Hepatic stellate cell (primary cell): ENCODE measurements around the gene SCRT2.

ENCODE experiments used
- DNase-seq: peaks from one replicate; pipeline ENCODE4 v3.0.0; 2011; ENCODE audit warnings: low spot score

The SCRT2 gene

DNA sequence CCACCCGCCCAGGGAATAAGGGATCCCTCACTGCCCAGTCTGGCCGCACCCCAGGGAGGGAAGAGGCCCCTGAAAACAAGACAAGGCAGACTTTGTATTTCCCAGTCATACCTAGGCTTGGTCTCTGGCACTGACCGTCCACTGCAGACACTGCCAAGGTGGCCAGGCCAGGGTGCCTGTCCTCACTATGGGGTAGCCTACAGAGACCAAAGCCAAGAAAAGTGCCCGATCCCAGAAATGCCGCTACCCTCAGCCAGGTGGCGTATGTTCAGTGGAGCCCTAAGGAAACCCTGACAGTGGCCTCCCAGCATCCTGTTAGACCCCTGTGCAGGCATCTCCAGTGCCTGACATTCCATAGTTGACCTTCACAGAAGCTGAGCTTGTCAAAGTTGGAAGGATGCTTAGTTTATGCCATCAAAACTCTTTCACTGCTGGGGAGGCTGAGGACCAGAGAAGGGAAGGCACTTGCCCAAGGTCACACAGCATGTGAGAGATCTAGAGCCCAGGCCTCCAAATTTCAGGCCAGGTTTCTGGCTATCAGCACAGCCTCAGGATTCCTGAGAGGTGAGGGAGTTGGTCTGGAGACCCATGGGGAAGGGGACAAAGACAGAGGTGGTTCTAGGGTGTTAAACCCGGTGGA lies 2.5 kb downstream of the SCRT2 start:
- DNase-seq: no peak

DNA sequence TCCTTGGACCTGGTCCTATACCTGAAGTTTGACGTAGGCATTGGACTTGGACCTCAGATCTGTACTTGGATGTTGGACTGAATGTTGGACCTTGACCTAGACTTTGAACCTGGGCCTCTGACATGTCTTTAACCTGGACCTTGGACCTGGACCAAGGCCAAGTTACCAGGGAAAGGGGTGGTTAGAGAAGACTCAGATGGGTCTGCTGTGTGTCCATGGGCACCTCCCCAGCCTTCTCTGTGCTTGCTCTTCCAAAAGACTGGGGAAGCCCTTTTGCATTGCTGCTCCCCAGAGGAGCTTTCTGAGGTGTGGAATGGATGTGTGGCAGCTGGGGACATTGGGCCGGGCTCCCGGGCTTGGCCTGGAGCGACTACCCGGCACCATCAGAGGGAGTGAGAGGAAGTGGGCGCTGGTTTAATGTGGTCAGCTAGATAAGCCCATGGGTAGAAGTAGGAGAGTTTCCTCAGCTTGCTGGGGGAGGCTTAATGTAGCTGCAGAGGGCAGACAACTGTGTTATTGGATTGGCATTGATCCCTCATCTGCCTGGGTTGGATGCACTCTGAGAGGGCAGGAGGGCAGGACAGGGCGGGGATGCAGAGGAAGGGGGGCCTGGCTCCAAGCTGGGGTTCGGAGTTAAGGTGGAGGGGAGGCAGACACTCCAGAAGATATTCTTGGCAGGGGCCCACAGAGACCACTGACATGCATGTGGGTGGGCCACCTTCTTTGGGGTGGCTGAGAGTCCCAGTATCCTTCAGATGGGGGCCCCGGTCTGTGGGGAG lies 4.2 kb downstream of the SCRT2 start:
- no peak for DNase-seq

DNA sequence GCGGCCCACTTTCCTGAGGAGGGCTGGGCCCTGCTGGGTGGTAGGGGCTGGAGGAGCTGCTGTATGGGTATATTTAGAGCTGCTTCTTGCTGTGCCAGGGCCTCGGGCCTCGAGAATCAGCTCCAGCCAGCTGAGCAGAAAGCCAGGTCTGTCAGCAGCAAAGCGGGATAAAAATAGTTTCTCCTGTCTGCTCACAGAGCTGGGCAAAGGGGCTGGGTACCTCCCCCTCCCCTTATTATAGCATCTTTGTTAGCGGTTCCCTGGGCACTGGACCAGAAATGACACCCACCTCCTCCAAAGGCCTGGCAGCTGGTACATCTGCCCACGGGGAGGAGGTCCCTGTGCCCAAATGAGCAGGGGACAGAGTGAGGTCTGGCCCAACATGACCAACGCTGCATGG lies 6.0 kb downstream of the SCRT2 start:
- DNase-seq: no peak

DNA sequence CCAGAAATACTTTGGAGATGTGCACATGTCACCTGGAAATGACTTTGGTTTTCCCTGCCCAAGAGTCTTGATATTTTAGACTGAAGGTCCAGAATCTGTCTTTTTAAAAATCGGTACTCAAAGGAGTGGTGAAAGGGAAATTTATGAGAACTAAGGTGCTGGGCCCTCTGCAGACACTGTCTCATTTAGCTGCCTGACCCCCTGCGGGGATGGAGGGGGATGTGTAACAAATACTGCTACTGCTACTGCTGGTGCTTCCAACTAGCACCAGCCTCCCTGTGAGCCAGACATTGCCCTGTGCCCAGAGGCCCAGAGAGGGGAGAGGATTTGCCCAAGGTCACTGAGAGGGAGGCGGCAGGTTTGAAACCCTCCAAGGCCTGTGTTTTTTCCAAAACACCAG lies 7.0 kb downstream of the SCRT2 start:
- DNase-seq: no peak

DNA sequence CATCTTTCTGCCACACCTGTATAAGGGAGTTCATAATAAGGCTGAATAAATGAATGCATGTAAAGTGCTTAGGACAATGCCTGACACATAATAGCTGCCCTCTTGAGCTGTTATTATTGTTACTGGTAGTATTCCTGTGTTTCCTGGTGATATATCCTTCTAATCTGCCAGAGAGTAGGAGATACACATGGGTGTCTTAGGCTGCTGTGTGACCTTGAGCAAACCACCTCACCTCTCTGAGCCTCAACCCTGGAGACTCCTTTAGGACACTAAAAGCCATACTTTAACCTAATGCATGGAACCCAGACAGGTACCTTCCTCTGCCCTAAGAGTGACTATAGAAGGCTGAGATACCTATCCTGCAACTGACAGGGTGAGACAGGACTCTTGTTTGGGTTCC lies 7.6 kb downstream of the SCRT2 start:
- no peak for DNase-seq

DNA sequence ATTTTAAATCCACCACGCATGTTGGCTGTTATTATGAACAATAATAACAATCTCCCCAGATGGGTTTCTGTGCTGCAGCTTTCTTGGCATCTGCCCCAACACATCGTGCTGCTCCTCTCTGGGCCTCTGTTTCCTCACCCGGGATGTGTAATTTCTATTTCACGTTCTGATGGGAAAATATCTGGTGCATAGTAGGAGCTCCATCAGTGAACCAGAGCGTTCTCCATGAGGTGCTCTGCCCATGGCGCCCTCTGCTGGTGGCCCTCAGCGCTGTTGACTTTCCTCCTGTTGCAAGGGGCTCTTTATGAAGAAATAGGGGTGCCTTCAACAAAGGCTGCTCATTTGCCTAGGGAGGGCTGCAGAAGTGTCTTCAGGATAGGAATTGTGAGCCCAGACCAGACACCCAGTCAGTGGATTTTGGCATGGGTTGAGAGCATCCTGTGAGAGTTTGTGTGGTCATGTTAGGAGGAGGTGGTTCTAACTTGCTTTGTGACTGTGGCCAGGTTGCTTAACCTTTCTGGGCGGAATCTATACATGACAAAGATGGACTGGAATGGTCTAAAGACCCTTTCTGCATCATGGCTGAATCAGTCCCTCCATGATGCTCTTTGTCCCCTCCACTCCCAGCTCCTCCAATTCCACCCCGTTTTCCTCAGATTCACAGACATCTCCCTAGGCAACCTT lies 8.1 kb downstream of the SCRT2 start:
- peak; percentile 58 for DNase-seq

DNA sequence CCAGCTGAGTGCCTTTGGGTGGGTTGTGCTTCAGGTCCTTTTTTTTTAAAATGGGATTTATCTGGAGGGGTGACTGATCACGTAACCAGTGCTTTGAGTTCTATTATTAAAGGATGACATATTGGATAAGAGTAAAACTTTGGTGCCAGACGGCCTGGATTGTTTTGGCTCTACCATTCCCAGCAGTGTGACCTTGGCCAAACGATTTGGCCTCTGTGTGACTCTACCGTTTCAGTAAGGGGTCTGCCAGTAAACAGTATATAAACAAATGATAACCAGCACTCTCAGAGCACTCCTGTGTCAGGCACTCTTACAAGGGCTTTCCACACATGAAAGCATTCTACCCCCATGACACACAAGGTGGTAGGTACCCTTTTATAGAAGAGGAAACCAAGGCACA lies 8.7 kb downstream of the SCRT2 start:
- DNase-seq: no peak

DNA sequence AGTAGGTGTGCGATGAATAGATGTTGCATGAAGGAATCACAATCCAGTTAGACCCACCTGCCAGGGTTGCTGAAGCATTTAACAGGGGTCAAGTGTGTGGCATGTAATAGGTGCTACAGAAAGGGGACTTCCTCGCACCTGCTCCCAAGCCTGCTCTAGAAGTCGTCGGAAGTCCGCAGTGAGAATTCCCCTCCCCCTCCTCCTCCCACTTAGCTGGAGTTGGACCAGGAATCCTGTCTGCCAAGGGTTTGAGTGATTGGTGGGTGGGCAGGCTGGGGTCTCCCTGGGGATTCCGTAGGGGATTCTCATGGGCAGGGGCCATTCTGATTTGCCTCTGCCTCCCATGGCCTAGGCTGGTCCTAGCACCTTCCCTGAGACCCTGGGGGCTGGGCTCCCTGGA lies 10.3 kb downstream of the SCRT2 start:
- no peak for DNase-seq

DNA sequence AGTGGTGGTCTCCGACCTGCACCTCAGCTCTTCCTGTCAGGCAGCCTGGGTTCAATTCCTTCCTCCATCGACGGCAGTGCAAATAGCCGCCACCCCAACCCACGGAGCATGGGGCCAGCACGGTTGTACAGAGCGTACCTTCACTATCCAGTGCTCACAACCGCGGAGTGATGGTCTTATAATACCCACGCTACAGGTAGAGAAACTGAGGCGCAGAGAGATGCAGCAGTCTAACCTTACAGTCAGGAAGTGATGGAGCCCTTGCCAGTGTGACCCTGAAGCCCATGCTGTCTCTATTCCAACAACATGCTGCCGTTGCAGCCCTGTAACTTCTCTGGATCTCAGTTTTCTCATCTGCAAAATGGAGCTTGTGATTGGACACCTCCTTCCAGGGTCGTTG lies 11.0 kb downstream of the SCRT2 start:
- no peak for DNase-seq

DNA sequence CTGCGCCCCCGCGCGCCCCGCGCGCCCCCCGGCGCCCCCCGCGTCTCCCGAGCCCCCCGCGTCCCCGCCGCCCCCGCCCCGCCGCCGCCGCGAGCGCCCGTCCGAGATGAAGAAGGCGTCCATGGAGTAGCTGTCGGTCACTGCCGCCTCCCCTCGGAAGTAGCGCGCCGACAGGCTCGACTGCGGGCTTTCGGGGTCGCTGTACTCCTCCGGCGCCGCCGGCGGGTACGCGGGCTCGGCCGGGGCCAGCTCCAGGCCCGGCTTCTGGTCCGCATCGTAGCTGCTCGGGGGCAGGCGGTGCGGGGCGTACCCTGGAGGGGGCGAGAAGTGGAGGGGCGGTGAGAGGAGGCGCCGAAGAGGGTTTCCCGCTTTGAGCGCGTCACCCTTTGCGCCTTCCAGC lies 11.5 kb downstream of the SCRT2 start:
- DNase-seq: no peak

DNA sequence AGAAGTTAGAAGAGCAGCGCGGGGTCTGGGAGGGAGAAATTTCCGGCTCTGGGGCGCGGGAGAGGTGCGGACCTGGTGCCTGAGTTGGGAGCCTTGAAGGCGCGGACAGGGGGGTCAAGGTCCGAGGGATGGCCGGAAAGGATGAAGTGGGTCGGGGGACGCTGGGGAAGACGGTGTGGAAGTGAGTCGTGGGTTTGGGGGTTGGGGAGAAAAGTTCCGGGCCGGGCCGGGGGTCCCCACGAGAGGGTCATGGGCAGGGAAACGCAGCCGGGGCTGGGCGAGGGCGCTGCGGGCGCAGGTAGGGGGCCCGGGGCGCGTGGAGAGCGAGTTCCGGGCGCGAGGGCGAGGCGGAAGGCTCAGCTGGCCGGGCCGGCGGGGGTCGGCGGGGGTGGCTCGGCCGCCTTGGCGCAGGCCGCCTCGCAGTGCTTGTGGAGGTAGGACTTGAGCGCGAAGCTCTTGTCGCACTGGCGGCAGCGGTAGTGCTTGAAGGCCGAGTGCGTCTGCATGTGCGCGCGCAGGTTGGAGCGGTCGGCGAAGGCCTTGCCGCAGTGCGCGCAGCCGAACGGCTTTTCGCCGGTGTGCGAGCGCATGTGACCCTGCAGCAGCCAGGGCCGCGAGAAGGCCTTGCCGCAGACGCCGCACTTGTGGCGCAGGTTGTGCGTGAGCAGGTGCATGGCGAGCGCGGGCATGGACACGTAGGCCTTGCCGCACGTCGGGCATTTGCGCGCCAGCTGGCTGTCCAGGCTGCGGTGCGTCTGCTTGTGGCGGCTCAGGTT lies 12.1 kb downstream of the SCRT2 start:
- DNase-seq: no peak

DNA sequence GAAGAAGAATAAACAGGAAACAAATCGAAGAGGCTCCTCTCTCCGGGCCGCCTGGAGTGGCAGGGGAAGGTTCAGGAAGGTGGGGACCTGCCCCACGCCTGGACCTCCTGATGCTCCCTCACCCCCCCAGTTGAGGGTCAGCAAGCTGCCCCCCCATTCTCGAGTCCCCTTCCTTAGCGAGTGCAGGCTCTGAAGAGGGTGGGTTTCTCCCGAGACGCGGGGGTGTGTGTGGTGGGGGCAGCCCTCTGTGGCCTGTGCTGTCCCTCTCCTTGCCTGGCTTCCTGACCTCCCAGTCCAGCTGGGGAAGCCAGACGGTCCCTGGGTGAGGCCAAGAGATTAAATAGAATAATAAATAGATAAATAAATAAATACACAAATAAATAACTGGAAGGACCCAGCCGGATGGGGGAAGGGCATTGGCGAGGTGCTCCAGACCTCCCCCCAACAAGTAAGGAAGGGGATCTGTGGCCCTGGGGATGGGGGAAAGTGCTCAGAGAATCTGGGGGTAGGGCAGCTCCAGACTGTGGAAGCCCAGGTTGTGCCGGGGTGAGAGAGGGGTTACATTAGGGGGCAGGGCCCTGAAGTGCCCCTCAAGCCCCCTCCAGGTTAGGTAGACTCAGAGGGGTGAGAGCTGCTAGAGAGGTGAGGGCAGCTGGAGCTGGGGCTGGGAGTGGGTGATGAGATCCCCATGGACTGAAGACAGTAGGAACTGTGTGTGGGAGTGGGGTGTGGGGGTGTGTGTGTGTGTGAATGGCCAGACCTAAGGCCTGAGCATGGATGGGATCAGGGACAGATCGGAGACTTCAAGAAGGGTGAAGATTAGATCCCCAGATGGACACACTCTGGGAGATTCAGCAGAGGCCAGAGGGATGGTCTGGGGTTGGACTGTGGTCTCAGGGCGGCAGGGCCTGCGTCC lies 13.1 kb downstream of the SCRT2 start:
- no peak for DNase-seq

DNA sequence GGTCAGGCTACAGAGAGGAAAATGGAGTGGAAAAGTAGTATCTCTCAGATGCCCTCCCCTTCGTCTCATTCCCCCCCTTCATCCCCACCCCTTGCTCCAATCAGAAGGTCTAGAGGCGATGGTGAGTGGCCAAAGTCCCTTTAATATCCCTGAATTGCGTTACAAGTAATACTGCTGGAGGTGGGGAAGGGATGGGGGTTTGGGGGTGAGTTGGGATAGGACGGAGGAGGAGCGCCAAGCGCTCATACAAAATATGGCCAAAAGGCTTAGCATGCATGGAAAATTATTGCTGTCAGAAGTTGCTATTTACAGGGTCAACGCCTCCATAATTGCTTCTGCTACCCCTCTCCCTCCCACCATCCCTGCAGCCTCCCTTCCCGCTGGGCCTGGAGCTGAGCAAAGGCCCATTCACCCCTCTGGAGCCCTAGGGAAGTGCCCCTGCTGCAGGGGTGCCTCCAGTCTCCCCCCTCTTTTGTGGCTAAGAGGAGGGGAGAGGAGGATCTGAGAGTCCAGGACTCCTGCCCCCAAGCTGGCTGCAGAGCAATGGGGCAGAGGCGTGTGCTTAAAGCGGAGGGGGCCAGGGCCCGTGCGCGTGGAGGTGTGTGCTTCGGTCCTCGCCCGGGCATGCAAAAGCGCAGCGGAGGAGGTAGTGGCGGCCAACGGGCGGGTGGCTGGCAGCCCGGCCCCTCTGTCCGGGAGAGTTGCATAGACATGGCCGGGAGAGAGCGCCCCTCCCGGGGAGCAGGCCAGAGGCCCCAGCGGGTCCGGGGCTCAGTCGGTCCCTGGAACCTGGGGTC lies 13.9 kb downstream of the SCRT2 start:
- DNase-seq: no peak

DNA sequence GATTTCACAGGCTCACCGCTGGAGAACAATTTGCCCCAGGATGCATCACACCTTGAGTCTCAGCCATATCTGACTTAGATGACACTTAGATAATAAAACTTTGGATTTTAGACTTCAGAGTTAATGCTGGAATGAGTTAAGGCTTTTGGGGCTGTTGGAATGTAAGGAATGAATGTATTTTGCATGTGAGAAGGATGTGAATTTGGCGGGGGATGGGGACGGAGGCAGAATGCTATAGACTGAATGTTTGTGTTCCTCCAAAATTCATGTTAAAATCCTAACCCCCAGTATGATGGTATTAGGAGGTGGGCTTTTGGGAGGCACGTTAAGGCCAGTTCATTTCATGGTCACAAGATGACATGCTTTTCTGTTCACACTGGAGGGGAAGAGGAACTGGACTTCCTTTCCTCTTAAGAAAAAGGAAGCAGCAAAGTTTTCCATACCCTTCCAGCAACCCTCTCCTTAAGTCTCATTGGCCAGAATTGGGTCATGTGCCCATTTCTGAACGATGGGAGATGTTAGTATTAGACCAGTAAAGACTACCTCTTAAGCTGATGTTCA lies 16.8 kb downstream of the SCRT2 start:
- DNase-seq: no peak

DNA sequence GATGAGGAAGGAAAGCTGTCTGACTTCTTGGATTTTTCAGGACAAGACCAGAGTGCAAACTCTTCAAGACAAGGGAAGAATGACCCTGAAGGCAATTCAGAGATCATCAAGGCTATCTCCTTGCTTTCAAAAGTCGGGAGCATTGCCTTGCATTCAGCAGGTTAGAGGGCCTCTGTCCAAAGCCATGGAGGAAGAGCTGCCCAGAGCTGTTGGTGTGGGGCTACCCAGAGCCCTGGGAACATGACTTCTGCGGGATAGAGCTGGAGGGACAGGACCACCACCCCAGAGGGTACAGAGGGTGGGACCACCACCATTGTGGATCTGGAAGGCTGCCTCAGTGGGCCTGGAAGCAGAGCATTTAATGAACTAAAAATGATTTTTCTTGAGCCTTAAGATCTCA lies 17.4 kb downstream of the SCRT2 start:
- no peak for DNase-seq

DNA sequence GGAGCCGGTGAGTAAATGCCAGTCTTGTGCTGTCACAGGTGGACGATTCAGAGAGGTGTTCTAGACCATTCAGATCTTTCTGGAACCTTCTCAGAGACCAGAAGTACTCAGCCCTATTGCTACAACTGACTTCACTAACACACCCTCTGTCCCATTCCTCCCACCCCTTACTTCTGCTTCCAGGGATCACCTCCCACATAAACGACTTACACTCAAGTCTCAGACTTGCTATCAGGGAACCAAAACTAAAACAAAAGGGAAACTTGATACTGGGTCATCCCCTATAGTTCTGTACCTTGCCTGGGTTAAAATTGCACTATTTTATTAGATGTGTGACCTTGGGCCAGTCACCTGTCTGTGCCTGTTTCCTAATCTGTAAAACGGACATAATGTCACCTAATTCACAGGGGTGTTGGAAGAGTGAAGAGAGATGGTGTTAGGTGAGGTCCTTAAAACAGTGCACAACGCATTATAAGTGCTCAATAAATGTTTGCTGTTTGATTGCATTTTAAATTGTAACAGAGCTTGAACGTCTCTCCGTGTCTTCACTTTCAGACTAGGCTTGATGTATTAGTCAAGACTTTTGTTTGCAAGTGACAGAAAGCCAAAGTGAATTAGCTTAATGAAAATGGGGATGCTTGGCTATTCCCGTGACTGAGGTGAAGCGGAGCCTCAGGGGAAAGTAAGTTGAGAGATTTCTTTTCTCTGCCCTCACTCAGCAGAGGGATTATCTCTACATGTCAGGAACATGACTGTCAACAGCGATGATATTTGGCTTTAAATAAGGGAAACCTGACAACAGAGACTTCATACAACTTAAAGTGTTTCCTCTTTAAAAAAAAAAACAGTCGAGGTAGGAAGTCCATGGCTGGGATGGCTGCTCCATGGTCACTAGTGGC lies 19.6 kb downstream of the SCRT2 start:
- DNase-seq: no peak

DNA sequence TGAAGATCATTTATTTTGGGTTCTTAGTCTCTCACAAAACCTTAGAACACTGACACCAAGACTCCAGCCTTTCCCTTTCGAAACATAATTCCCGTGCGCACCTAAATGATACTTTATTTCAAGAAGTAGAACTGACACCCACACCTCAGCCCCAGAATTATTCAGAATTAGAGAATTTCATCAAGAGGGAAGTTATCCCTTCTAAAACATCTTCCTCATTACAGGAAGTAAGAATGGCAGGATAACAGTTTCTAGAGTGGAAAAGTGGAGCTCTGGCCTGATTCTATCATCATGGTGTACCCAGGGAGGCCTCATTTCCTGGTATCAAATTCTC lies 21.2 kb downstream of the SCRT2 start:
- no peak for DNase-seq

DNA sequence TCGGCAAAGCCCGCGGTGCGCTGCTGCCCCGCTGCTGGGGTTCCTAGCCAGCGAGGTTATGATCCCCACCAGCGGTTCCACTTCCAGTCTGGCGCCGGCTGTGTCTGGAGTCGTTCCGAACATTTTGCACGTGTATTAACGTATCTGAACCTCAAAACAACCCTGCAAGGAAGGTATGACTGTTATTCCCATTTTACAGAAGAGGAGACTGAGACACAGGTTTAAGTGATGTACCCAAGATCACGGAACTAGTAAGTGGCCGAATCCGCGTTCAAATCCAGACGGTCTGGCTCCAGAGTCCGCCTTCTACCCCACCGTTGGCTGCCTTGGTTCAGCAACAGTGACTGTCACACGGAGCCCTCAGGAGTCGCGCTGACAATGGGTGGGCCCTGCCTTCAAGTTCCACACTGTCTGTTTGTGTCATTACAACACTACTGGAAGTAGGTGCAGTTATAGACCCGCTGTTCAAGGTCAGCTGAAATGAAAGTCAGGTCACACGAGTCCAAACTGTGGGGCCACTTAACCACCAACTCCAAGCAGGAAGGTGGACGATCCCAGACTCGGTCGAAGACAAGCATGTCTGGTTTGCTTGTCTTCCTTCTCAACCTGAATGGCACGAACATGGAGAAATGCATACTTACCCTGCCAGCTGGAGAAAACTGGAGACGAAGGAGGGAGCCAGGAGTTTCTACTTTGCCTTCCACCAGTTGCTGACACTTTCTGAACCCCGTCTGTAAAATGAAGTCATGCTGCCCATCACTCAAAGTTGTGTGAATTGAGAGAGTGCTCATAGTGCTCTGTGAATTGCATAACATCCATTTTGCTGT lies 21.8 kb downstream of the SCRT2 start:
- no peak for DNase-seq
